Activated CD8-positive, alpha-beta T cell treated with anti-CD3 and anti-CD28 coated beads, Interleukin-2, amount 10 ng/mL, durations not matched to agents 7 days and 5 days (primary cell): Measurements from ENCODE around the gene PFN1. TPM values are rescaled to one million over a fixed set of nuclear protein-coding genes. Genes with fewer than 3 reads are reported as not detected.

Source experiments
- ATAC-seq: fragments of 150-1000 bp; cut with Tn5 transposase; one replicate; pipeline ENCODE4 v1.10.0; 2021; ENCODE audit warnings: moderate library complexity
- CTCF ChIA-PET: fragments of 350-600 bp; sonication (Branson Sonifier 250); formaldehyde crosslinking; loops from one replicate; lab custom pipeline; 2021; ENCODE audit warnings: antibody characterized with exemption; lab: Charles Lee
- POLR2A ChIA-PET: fragments of 350-600 bp; sonication (Branson Sonifier 250); formaldehyde crosslinking; loops from one replicate; lab custom pipeline; 2021; ENCODE audit warnings: antibody characterized with exemption; lab: Charles Lee
- DNase-seq: peaks from one replicate; pipeline ENCODE4 v3.0.0-alpha.2; 2020
- H3K27ac Mint-ChIP-seq: one replicate; pipeline ENCODE4 v1.8.0; 2021; ENCODE audit warnings: mild to moderate bottlenecking, mixed read lengths
- H3K27me3 Mint-ChIP-seq: one replicate; pipeline ENCODE4 v1.8.0; 2021; ENCODE audit warnings: low read depth, mixed read lengths
- H3K36me3 Mint-ChIP-seq: one replicate; pipeline ENCODE4 v1.8.0; 2021; ENCODE audit warnings: low read depth, mixed read lengths
- H3K4me1 Mint-ChIP-seq: one replicate; pipeline ENCODE4 v1.8.0; 2021; ENCODE audit warnings: low read depth, mixed read lengths
- H3K4me3 Mint-ChIP-seq: one replicate; pipeline ENCODE4 v1.8.0; 2021; ENCODE audit warnings: mild to moderate bottlenecking, mixed read lengths
- H3K9me3 Mint-ChIP-seq: one replicate; pipeline ENCODE4 v1.8.0; 2022; ENCODE audit warnings: mixed read lengths; ENCODE audit not compliant: insufficient read depth
- total RNA-seq, 2 experiments: library from RNA; stranded (reverse); gene quantifications; one replicate each; pipeline ENCODE4 v1.2.3, GENCODE V29; 2021

PFN1 gene
- total RNA-seq, 2 experiments from 2014 or later = 2,493 to 2,581 TPM

GRCh38 chr17:4951486-4951885, 3.2 kb upstream of the PFN1 start:
- Mint-ChIP-seq H3K4me1 (peaks cover 28% of the 10 kb centered on the region), H3K36me3 (peaks cover 25% of the 10 kb centered on the region), H3K4me3 (peak overlapping the region; percentile 82), H3K27me3 (no peaks in the 10 kb centered on the region), H3K9me3 (no peaks in the 10 kb centered on the region), H3K27ac (peak overlapping the region; percentile 92)
- ChIA-PET CTCF (interaction anchor here (0.9 to 4.4 kb wide), 4 partner anchors 11 to 79 kb away, joined by 3 to 16 read pairs (median 6); partner anchors contain the start of genes RNF167, SLC25A11 and SPAG7), POLR2A (interaction anchor here (0.7 to 10.0 kb wide), 4 partner anchors 11 to 64 kb away, joined by 3 to 239 read pairs (median 37); partner anchors contain the start of genes RNF167, SLC25A11 and SPAG7)
- no peak for DNase-seq
- no peak for ATAC-seq

DNA sequence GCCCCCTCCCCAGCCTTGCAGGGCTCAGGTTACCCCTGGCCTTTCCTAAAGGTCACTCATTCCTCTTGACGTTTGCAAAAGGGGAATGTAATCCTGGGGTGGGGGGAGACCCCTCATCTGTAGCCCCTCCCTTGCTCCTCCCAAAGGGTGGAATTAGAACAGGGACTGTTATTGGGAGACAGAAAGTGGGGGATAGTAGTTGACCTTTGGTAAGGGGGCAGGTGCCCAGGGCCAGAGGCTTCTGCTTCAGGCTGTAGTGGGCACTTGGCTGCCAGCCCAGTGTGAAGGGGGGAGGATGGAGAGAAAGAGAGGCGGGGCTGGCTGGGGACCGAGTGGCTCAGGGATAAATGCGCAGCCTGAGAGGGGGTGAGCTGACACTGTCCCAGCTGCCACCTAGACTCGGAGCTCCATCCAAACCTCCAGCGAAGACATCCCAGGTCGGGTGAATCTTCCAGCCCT, 2.4 kb upstream of the PFN1 start, which contains the start of gene ENO3:
ENO3 (plus strand) TSS at position 374 of the 459 bp plus-strand sequence. CDS start 711 bp downstream, outside the sequence.
- Mint-ChIP-seq H3K4me1 (peaks cover 21% of the 10 kb centered on the region), H3K36me3 (peaks cover 29% of the 10 kb centered on the region), H3K27me3 (no peaks in the 10 kb centered on the region), H3K9me3 (no peaks in the 10 kb centered on the region), H3K27ac (peak within 1 kb of the TSS; percentile 92), H3K4me3 (peak within 1 kb of the TSS; percentile 82)
- ChIA-PET CTCF (interaction anchor here (1.0 to 4.4 kb wide), 3 partner anchors 11 to 18 kb away, joined by 3 to 16 read pairs (median 8); partner anchors contain the start of genes RNF167, SLC25A11 and SPAG7), POLR2A (interaction anchor here (0.7 to 10.0 kb wide), 6 partner anchors 11 to 41 kb away, joined by 3 to 239 read pairs (median 4); partner anchors contain the start of genes CAMTA2, RNF167, SLC25A11 and SPAG7)
- ATAC-seq (no peak), DNase-seq (no peak)

DNA sequence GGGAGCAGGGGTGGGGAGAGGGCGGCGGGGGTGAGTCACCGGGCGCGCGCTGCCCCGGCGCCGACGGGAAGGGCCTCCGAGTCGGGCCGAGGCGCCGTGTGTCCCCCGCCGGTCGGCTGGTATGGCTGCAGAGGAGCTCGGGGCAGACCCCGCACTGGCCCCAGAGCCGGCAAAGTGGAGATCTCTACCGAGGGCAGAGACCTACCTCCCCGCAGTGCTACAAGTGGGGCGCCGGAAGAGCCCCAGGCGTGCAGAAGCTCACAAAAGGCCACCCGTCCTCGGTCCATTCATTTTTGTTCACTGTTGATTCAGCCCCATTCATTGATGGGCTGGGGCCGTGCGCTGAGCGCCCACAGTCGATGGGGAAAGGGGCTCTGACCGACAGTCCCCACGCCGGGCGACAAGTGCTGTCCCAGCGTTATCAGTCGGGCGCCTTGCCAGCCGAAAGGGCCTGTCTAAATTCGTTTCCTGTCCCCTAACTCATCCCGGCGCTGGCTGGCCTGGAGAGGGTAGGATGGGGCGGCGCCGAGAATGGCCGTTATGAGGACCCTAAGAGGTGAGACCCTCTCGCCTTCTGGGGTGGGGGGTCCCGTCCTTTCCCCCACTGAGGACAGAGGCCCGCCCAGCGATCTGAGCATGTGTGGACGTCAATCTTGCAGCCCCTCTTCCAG, 1.9 kb upstream of the PFN1 start:
- peak overlapping the region; percentile 92 for H3K27ac Mint-ChIP-seq
- no peaks in the 10 kb centered on the region for H3K9me3 Mint-ChIP-seq
- peaks cover 27% of the 10 kb centered on the region for H3K4me1 Mint-ChIP-seq
- H3K4me3 Mint-ChIP-seq = peak overlapping the region; percentile 82
- CTCF ChIA-PET = interaction anchor here (2.0 to 4.4 kb wide), 2 partner anchors 10 to 17 kb away, joined by 8 to 16 read pairs; partner anchors contain the start of genes RNF167, SLC25A11 and SPAG7
- H3K27me3 Mint-ChIP-seq = no peaks in the 10 kb centered on the region
- POLR2A ChIA-PET = interaction anchor here (0.6 to 10.0 kb wide), 8 partner anchors 9 to 37 kb away, joined by 3 to 239 read pairs (median 4); partner anchors contain the start of genes CAMTA2, RNF167, SLC25A11 and SPAG7
- H3K36me3 Mint-ChIP-seq = peaks cover 34% of the 10 kb centered on the region
- DNase-seq (no peak), ATAC-seq (peak; percentile 8)

DNA sequence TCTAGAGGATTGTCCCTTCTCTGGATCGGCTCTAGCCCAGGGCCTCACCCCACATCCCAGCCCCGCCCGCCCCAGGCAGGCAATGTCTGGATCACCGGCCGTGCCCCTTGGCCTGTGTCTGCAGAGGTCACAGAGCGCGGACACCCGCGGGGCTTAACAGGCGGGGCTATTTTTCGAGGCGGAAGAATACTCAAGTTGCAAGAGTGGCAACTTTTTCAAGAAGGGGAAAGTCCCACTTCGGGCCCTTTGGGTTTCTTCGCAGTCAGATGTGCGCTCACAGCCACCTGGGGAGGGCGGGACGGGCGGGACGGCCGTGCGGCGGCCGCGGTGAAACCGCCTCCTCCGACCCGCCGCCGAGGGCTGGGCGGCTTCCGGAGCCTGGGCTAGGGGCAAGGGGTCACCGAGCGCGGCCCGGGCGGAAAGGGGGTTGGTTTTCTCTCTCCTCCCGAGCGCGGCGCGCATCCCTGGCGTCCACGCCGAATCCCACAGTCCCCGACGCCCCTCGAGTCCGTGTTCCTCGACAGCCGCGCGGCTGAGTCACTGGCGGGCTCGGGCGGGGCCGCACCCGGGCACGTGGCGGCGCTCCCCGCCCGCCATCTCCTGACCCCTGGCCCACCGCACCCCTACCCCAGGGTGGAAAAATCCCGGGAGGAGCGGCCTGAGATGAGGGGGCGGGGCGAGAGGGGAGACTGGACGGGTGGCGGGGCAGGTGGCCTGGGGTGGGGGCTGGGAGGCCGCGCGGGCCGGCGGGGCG, 1.2 kb upstream of the PFN1 start:
- ATAC-seq = peak; percentile 28
- Mint-ChIP-seq H3K4me1 (peaks cover 34% of the 10 kb centered on the region), H3K4me3 (peak overlapping the region; percentile 97), H3K27me3 (no peaks in the 10 kb centered on the region), H3K36me3 (peaks cover 41% of the 10 kb centered on the region), H3K9me3 (no peaks in the 10 kb centered on the region), H3K27ac (peak overlapping the region; percentile 99)
- POLR2A ChIA-PET = interaction anchor here (0.6 to 10.0 kb wide), 11 partner anchors 9 to 444 kb away, joined by 3 to 239 read pairs (median 6); partner anchors contain the start of genes C17orf107, CHRNE, INCA1 and KIF1C
- DNase-seq = peak; percentile 84
- CTCF ChIA-PET = interaction anchor here (4.4 kb wide), 1 partner anchor 18 kb away, joined by 16 read pairs; the partner anchor contains the start of gene SPAG7

GRCh38 chr17:4948931-4949320, 596 bp upstream of the PFN1 start:
- DNase-seq (peak; percentile 84), ATAC-seq (peak; percentile 46)
- no peaks in the 10 kb centered on the region for H3K9me3 Mint-ChIP-seq
- H3K4me1 Mint-ChIP-seq = peaks cover 39% of the 10 kb centered on the region
- ChIA-PET CTCF (interaction anchor here (3.5 kb wide), 1 partner anchor 18 kb away, joined by 13 read pairs; the partner anchor contains the start of gene SPAG7), POLR2A (interaction anchor here (0.9 to 10.0 kb wide), 10 partner anchors 9 to 444 kb away, joined by 3 to 239 read pairs (median 8); partner anchors contain the start of genes C17orf107, CHRNE, INCA1 and KIF1C)
- no peaks in the 10 kb centered on the region for H3K27me3 Mint-ChIP-seq
- peak overlapping the region; percentile 97 for H3K4me3 Mint-ChIP-seq
- H3K27ac Mint-ChIP-seq = peak overlapping the region; percentile 99
- peaks cover 45% of the 10 kb centered on the region for H3K36me3 Mint-ChIP-seq

DNA sequence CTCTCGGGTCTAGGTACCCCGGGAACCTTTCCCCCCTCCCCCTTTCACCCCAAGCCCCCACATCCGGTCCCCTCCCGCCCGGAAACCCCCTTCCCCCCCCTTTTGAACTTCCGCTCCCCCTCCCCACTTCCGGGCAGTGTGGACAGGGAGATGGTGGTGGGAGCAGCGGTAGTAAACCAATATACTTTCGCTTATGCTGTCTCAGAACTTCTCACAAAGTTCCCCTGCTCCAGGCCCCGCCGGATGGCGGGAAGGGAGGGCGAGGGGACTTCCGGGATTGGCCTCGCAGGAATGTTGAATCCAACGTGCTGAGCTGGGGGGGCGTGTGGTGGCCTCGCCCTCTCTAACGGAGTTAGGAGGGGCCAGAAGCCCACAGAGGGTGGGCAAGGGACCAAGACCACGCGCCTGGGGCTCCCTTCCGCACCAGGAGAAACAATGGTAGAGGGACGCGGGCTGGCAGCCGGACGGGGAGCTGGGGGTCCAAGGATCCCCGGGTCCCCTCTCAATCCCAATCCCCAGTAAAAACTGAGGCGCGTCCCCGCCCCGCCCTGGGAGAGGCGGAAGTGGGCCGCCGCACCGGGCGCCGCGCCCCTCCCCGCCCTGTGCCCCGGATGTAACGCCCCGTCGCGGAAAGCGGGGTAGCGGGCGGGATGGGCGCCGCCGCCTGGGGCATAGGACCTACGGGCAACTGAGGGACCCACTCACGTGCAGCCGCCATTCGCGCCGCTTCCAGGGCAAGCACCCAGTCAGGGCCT, 742 bp downstream of the PFN1 start:
- peak overlapping the region; percentile 99 for H3K27ac Mint-ChIP-seq
- H3K4me1 Mint-ChIP-seq = peaks cover 51% of the 10 kb centered on the region
- H3K27me3 Mint-ChIP-seq = no peaks in the 10 kb centered on the region
- ATAC-seq = peak; percentile 16
- peaks cover 54% of the 10 kb centered on the region for H3K36me3 Mint-ChIP-seq
- ChIA-PET CTCF (interaction anchor here (1.2 to 3.5 kb wide), 3 partner anchors 9 to 38 kb away, joined by 4 to 13 read pairs (median 4); partner anchors contain the start of gene SPAG7), POLR2A (interaction anchor here (0.8 to 10.0 kb wide), 13 partner anchors 7 to 217 kb away, joined by 3 to 239 read pairs (median 5); partner anchors contain the start of genes C17orf107, CHRNE, RNF167 and SLC25A11)
- peak; percentile 84 for DNase-seq
- H3K9me3 Mint-ChIP-seq = no peaks in the 10 kb centered on the region
- H3K4me3 Mint-ChIP-seq = peak overlapping the region; percentile 97

DNA sequence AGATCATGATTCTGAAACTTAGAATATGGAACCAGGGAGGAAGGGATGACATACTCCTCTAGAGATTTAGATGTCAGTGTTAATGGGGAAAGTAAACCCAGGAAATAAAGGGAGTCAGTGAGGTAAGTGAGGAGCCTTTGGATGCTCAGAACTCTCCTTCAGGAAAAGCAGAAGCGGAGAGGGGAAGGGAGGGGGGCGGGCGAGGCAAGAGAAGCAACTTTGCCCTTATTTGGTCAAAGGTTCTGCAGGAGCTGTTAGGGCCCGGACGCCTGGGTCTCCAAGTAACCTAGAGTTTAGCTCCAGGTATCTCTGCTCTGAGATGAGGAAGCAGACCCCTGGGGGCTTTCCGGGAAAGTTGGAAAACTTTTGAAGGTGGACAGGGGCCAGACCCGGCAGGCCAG, 1.3 kb downstream of the PFN1 start:
- H3K4me3 Mint-ChIP-seq = peak overlapping the region; percentile 97
- H3K27ac Mint-ChIP-seq = peak overlapping the region; percentile 88
- ChIA-PET POLR2A (interaction anchor here (1.0 to 10.0 kb wide), 11 partner anchors 7 to 216 kb away, joined by 3 to 239 read pairs (median 4); partner anchors contain the start of genes RNF167, SLC25A11 and SPAG7), CTCF (interaction anchor here (1.2 to 3.5 kb wide), 5 partner anchors 10 to 44 kb away, joined by 3 to 13 read pairs (median 4); partner anchors contain the start of genes CHRNE and SPAG7)
- H3K9me3 Mint-ChIP-seq = no peaks in the 10 kb centered on the region
- ATAC-seq = no peak
- DNase-seq = no peak
- peaks cover 60% of the 10 kb centered on the region for H3K36me3 Mint-ChIP-seq
- no peaks in the 10 kb centered on the region for H3K27me3 Mint-ChIP-seq
- H3K4me1 Mint-ChIP-seq = peaks cover 57% of the 10 kb centered on the region

DNA sequence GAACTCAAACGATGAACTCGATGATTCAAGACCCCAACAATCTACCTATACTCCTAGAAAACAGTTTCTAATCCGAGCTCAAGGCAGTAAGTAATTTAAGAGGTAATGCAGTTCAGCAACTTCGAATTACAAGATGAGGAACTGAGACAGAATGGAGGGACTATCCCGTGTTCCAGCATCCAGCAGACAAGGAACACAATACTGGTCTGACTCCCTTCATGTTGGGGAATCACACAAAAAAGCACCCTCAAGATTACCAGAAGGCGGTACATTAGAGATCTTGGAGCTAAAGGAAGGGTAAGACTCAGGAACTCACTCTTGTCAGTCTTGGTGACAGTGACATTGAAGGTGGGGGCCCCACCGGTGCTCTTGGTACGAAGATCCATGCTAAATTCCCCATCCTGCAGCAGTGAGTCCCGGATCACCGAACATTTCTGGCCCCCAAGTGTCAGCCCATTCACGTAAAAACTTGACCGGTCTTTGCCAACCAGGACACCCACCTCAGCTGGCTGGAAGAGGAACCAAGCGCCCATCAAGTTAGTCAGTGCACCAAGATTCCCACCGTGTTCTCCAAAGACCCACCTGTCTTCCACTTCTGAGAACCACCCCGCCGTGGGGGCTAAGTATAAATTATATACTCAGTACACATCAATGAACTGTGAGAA, 1.9 kb downstream of the PFN1 start:
- Mint-ChIP-seq H3K36me3 (peaks cover 66% of the 10 kb centered on the region), H3K27me3 (no peaks in the 10 kb centered on the region), H3K4me1 (peaks cover 56% of the 10 kb centered on the region), H3K4me3 (peak overlapping the region; percentile 97), H3K27ac (peak overlapping the region; percentile 88), H3K9me3 (no peaks in the 10 kb centered on the region)
- ChIA-PET CTCF (interaction anchor here (1.1 to 3.5 kb wide), 5 partner anchors 11 to 115 kb away, joined by 3 to 13 read pairs (median 3); partner anchors contain the start of genes CHRNE and SPAG7), POLR2A (interaction anchor here (1.0 to 10.0 kb wide), 13 partner anchors 6 to 237 kb away, joined by 3 to 239 read pairs (median 4); partner anchors contain the start of genes CAMTA2, RNF167, SLC25A11 and SPAG7)
- DNase-seq = peak; percentile 45
- no peak for ATAC-seq

DNA sequence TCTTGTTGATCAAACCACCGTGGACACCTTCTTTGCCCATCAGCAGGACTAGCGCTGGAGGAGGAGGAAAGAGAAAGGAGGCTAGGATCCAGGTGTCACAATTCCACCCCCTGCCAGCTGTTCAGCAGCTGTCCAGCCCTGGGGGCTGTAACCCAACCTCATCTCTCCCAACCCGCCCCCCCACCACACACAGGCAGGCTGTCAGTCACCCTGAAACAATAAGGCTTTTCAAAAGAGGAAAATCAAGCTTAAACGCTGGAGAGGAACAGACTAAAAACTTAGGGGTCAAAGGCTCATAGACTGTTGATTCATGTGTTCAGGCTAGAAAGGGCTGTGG, 2.4 kb downstream of the PFN1 start:
- POLR2A ChIA-PET = interaction anchor here (0.6 to 10.0 kb wide), 8 partner anchors 9 to 236 kb away, joined by 3 to 239 read pairs (median 3); partner anchors contain the start of genes CAMTA2 and SPAG7
- H3K27me3 Mint-ChIP-seq = no peaks in the 10 kb centered on the region
- H3K9me3 Mint-ChIP-seq = no peaks in the 10 kb centered on the region
- no peak for ATAC-seq
- H3K27ac Mint-ChIP-seq = peak overlapping the region; percentile 88
- DNase-seq = no peak
- CTCF ChIA-PET = interaction anchor here (1.1 to 3.5 kb wide), 4 partner anchors 11 to 116 kb away, joined by 3 to 13 read pairs (median 3); partner anchors contain the start of genes CHRNE and SPAG7
- peaks cover 71% of the 10 kb centered on the region for H3K36me3 Mint-ChIP-seq
- peaks cover 52% of the 10 kb centered on the region for H3K4me1 Mint-ChIP-seq
- peak overlapping the region; percentile 97 for H3K4me3 Mint-ChIP-seq
